ENCODE results near the gene MAGI3. TPM values are rescaled to one million over a fixed set of nuclear protein-coding genes. Genes with fewer than 3 reads are reported as not detected.

The MAGI3 gene
- total RNA-seq, 1 experiment from 2014 or later, result 7.2 TPM

GRCh38 chr1:113388621-113389358 lies 1.5 kb upstream of the MAGI3 start:
- Histone ChIP-seq H3K4me3 (ENCODE audit: low read length) (peak overlapping the region; percentile 75), H3K9me3 (ENCODE audit: low read length) (no peaks in the 10 kb centered on the region), H3K27ac (ENCODE audit: low read length) (peak overlapping the region; percentile 42), H3K4me2 (ENCODE audit: low read length) (peak overlapping the region; percentile 99), H3K9ac (ENCODE audit: low read length) (peak overlapping the region; percentile 55), H4K20me1 (ENCODE audit: low read length) (0 out of 2 replicates have a peak, but pooled peaks cover 6% of the 10 kb centered on the region), H3K4me1 (ENCODE audit: insufficient read depth, low read length) (peaks cover 26% of the 10 kb centered on the region), H3K9me2 (replicated peaks; ENCODE audit: low read length) (no peaks in the 10 kb centered on the region), H3F3A (ENCODE audit: low read length, unreplicated experiment) (no peaks in the 10 kb centered on the region), H2AFZ (ENCODE audit: low read length) (peak overlapping the region; percentile 95), H3K36me3 (ENCODE audit: low read depth, low read length) (no peaks in the 10 kb centered on the region), H3K79me2 (ENCODE audit: low read length) (peaks cover 29% of the 10 kb centered on the region), H3K27me3 (ENCODE audit: low read length) (no peaks in the 10 kb centered on the region)
- BruUV-seq (replicated peaks), result no TSS peak
- POLR2A ChIA-PET (ENCODE audit: unreplicated experiment), result interaction anchor here (0.9 kb wide), 1 partner anchor 67 kb away, joined by 3 read pairs; no protein-coding TSS in a partner anchor
- TF ChIP-seq CTCF (conservative IDR thresholded peaks at IDR 0.05; ENCODE audit: low read depth, low read length) (peak; percentile 28; the same call in 1 of the 2 replicates), EZH2phosphoT487 (IDR thresholded peaks at IDR 0.05; ENCODE audit: borderline replicate concordance, low read length) (no peak)
- DNase-seq (peak; percentile 88), ATAC-seq (peak; percentile 10)
- intact Hi-C loops (cut with micrococcal nuclease), result loop anchor here (2.0 kb wide), 1 partner anchor 248 kb away; no protein-coding TSS in a partner anchor
- CTCF ChIA-PET, result interaction anchor here (0.8 to 1.3 kb wide), 2 partner anchors 68 to 247 kb away, joined by 3 to 4 read pairs; no protein-coding TSS in a partner anchor

GRCh38 chr1:113389359-113389952 lies 859 bp upstream of the MAGI3 start:
- H3F3A ChIP-seq (ENCODE audit: low read length, unreplicated experiment), result no peaks in the 10 kb centered on the region
- ChIA-PET CTCF (interaction anchor here (1.3 kb wide), 1 partner anchor 67 kb away, joined by 3 read pairs; no protein-coding TSS in a partner anchor), POLR2A (ENCODE audit: unreplicated experiment) (interaction anchor here (0.7 to 0.9 kb wide), 3 partner anchors 68 to 770 kb away, joined by 3 read pairs; partner anchors contain the start of gene ST7L)
- intact Hi-C loops (cut with micrococcal nuclease), result loop anchor here (2.0 kb wide), 1 partner anchor 249 kb away; no protein-coding TSS in a partner anchor
- H3K27me3 ChIP-seq (ENCODE audit: low read length), result no peaks in the 10 kb centered on the region
- peaks cover 32% of the 10 kb centered on the region for H3K4me1 ChIP-seq (ENCODE audit: insufficient read depth, low read length)
- H3K27ac ChIP-seq (ENCODE audit: low read length), result peak overlapping the region; percentile 42
- H3K4me2 ChIP-seq (ENCODE audit: low read length), result peak overlapping the region; percentile 99
- DNase-seq (peak; percentile 8), ATAC-seq (peak; percentile 1; the same call in 1 of the 2 replicates)
- TSS peak; percentile 53 for BruUV-seq (replicated peaks)
- TF ChIP-seq EZH2phosphoT487 (IDR thresholded peaks at IDR 0.05; ENCODE audit: borderline replicate concordance, low read length), result no peak
- no peak for TF ChIP-seq CTCF (conservative IDR thresholded peaks at IDR 0.05; ENCODE audit: low read depth, low read length)
- TF ChIP-seq EZH2 (IDR thresholded peaks at IDR 0.05; ENCODE audit: low read length, unreplicated experiment), result no peak
- H4K20me1 ChIP-seq (ENCODE audit: low read length), result 0 out of 2 replicates have a peak, but pooled peaks cover 6% of the 10 kb centered on the region
- H3K9me3 ChIP-seq (ENCODE audit: low read length), result no peaks in the 10 kb centered on the region
- H3K9me2 ChIP-seq (replicated peaks; ENCODE audit: low read length), result no peaks in the 10 kb centered on the region
- no peaks in the 10 kb centered on the region for H3K36me3 ChIP-seq (ENCODE audit: low read depth, low read length)
- peaks cover 35% of the 10 kb centered on the region for H3K79me2 ChIP-seq (ENCODE audit: low read length)
- H2AFZ ChIP-seq (ENCODE audit: low read length), result peak overlapping the region; percentile 95
- H3K4me3 ChIP-seq (ENCODE audit: low read length), result peak overlapping the region; percentile 75
- peak overlapping the region; percentile 55 for H3K9ac ChIP-seq (ENCODE audit: low read length)

Data from PC-3 (cell line).